Stimulated activated CD4-positive, alpha-beta T cell treated with anti-CD3 and anti-CD28 coated beads, Interleukin-15, amount 100 ng/mL, for 24 hours (primary cell): ENCODE measurements around the gene CCL4.
"Not testable (repeated sequence)": the region's sequence is repeated elsewhere in the genome, so short reads cannot be mapped to it uniquely, and the experiment has no call there.

Experiments
- DNase-seq: peaks from one replicate; pipeline ENCODE4 v3.0.0-alpha.2; 2020

The CCL4 gene

GRCh38 chr17:36118477-36119353 is 15.1 kb downstream of the CCL4 start:
- DNase-seq, result no peak

DNA sequence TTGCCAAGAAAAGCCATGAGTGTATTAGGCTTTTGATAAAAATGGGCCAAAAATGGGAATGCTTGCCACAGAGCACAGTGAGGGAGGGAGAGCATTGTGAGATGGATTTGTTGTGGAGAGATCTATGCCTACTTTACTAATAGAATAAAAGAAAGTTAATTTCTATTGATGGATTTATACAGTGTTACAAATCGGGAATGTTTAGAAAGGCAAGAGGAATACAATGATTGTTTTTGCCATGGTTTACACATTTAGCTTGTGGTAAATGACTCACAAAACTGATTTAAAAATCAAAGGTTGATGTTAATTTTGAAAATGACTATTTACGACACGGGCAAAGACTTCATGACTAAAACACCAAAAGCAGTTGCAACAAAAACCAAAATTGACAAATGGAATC is 16.6 kb downstream of the CCL4 start:
- no peak for DNase-seq

- DNase-seq, result not testable (repeated sequence)
Observed at GRCh38 chr17:36121099-36121498, 17.5 kb downstream of the CCL4 start.

- DNase-seq, result no peak
Observed at GRCh38 chr17:36123431-36123830, 19.8 kb downstream of the CCL4 start.

GRCh38 chr17:36124879-36125824 is 21.5 kb downstream of the CCL4 start:
- no peak for DNase-seq

DNA sequence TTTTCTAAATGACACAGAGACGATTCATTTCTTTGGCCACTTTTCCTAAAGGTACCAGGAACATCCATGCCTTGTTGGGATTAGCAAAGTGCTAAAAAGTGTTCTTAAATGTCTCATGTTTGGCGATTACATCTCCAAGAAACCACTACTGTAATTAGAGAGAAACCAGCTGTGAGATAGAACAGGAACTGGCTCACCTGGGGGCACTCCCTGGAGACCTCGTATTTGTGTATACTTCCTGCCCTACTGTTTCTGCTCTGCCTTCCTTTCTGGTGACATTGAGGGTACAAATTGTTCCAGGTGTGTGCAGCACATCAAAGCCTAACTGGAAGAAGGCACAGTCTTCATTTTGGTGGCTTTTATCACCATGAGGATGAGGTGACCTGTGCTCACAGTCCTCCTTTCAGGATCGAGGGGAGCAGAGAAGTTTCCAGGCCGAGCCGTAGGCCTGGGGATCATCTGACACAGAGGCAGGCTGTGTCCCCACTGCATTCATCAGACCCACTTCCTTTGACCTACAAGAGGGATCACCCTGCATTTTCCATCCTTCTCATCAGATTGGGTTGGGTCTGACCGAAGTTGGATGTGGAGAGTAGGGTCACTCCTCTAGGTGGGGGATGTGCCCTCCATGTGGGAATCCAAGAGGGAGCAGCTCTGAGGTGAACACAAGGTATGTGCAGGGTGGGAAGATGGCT is 23.7 kb downstream of the CCL4 start:
- DNase-seq, result no peak

- DNase-seq, result no peak
Observed at GRCh38 chr17:36127911-36128310, 24.3 kb downstream of the CCL4 start.

DNA sequence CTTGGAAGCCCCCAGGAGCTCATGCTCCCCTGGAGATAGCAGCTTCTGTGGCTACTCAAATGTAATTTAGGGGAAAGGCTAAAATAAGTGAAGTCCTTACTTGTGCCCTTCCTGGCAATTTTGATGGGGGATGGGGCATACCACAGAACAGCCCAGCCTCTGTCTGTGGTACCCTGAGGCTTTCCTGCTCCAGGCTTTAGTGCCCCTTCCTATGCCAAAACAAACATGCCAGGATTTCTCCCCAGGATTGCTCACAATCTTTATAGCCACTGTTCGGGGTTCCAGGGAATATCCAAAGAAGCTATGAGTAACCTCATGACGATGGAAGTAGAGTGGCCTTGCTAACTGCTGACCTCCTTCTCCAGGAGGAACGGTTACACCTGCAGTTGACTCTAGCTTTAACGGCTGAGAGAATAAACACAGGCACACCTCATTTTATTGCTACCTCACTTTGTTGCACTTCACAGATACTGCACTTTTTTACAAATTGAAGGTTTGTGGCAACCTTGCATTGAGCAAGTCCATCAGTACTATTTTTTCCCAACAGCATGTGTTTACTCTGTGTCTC is 24.9 kb downstream of the CCL4 start:
- DNase-seq, result no peak

GRCh38 chr17:36129616-36130015 is 26.0 kb downstream of the CCL4 start:
- no peak for DNase-seq

DNA sequence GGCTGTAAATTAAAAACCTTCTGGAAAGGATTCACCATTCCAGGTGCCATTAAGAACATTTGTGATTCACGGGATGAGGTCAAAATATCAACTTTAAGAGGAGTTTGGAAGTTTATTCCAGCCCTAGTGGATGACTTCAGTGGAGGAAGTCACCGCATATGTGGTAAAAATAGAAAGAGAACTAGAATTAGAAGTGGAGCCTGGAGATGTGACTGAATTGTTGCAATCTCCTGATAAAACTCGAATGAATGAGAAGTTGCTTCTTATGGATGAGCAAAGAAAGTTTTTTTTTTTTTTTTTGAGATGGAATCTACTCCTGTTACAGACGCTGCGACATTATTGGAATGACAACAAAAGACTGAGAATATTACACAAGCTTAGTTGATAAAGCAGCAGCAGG is 26.7 kb downstream of the CCL4 start:
- no peak for DNase-seq

DNA sequence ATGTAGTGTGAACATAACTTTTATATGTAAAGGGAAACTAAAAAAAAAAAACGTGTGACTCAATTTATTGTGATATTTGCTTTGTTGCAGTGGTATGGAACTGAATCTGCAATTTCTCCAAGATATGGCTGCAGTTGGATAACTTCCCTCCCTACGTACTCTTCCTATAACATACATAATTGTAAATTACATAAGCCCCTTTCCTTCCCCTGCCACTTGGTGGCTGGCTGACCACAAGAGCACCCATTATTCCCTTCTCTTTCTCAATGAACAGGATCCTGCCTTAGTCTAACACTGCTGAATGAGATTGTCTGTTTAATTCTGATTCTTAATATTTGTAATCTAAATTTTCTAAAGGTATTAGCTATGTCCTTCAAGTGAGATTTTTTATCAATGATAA is 27.8 kb downstream of the CCL4 start:
- no peak for DNase-seq

- no peak for DNase-seq
Observed at GRCh38 chr17:36131931-36132330, 28.3 kb downstream of the CCL4 start.

DNA sequence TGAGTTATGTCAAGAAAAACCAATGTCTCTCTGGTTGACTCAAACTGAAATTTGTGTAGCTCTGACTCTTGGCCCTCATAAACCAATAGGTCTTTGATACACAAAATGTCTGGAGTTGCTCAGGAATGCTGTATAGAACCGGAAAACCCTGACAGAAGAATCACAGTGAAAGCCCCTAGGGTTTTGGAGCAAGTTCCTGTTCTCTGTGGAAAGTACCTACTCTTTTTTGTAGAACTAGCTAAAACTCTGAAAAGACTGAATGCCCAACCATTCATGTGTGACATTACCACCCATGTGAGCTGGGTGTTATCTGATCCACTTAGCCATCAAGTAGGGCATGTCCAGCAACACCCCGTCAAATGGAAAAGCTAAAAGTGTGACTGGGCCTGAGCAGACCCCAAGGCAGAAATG is 28.8 kb downstream of the CCL4 start:
- DNase-seq, result no peak

GRCh38 chr17:36133602-36134236 is 30.1 kb downstream of the CCL4 start:
- no peak for DNase-seq

DNA sequence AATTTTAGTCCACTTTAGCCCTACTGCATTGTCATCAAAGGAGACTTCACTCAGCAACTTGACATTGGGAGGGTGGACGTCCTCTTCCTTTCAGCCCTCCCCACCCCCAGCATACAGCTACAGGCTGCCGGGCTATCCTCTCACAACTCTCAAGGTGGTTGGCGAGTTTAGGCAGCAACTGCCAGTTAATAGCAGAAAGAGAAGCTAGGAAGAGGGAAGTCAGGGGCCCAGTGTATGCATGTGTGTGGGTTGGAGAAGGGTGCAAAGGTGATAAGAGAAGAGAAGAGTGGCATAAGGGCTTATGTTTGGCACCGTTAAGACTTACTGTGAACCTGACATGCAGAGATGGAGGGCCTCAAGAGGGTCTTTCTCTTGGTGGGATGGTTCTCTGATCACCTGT is 31.8 kb downstream of the CCL4 start:
- DNase-seq, result no peak

- no peak for DNase-seq
Observed at GRCh38 chr17:36136036-36136435, 32.4 kb downstream of the CCL4 start.

DNA sequence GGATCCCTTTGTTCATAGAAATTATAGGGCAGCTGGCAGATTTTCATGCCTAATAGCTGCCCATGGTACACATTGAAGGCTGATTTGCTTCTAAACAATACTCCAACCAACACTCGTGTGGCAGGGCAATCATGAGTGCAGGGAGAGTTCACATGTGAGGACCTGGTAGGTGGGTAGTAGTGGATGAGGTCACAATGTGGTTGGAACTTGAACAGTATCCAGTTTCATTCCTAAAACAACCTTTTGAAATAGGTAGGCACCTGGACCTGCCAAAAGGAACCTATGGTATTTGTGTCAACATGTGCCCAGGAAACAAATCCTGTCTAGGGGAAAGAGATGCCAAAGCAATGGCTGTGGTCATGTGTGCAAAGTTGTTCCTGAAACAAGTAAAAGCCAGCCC is 32.8 kb downstream of the CCL4 start:
- DNase-seq, result no peak

- DNase-seq, result no peak
Observed at GRCh38 chr17:36142235-36142634, 38.6 kb downstream of the CCL4 start.

GRCh38 chr17:36142806-36143205 is 39.2 kb downstream of the CCL4 start:
- DNase-seq, result no peak

DNA sequence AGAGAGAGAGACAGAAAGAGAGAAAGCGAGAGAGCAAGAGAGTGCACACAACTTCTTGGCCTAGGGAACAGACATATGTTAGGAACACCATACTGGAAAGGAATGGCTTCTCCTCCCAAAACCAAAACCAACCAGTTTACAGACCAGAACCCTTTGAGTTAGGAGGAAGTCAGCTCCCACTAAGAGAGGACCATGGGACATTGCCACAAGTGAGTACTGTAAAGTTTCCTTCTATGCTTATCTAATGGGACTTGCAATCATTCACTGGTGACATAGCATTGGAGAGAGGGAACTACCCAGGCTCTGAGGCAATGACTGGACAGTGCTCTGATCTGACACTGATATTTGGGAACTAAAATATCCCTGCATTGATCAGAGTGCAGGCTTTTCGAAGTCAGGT is 40.4 kb downstream of the CCL4 start:
- DNase-seq, result no peak

- DNase-seq, result no peak
Observed at GRCh38 chr17:36144981-36145729, 41.5 kb downstream of the CCL4 start.

GRCh38 chr17:36147601-36148000 is 44.0 kb downstream of the CCL4 start:
- no peak for DNase-seq
